ENCODE measurements around the gene MOCS1. TPM values are rescaled to one million over a fixed set of nuclear protein-coding genes. Genes with fewer than 3 reads are reported as not detected.

The MOCS1 gene
- total RNA-seq, 1 donor from 2014 or later: 0.96 TPM

GRCh38 chr6:39910164-39910563 lies 24.1 kb downstream of the MOCS1 start:
- Mint-ChIP-seq H3K27me3 (no peaks in the 10 kb centered on the region), H3K36me3 (ENCODE audit: low read depth) (no peaks in the 10 kb centered on the region), H3K4me3 (no peak overlapping the region), H3K9me3 (no peaks in the 10 kb centered on the region), H3K4me1 (no peaks in the 10 kb centered on the region), H3K27ac (no peak overlapping the region)
- intact Hi-C loops (cut with micrococcal nuclease): no loop called here
- DNase-seq: no peak

- Mint-ChIP-seq H3K9me3 (no peaks in the 10 kb centered on the region), H3K4me1 (no peaks in the 10 kb centered on the region), H3K4me3 (no peak overlapping the region), H3K27me3 (no peaks in the 10 kb centered on the region), H3K27ac (no peak overlapping the region), H3K36me3 (ENCODE audit: low read depth) (no peaks in the 10 kb centered on the region)
- intact Hi-C loops (cut with micrococcal nuclease): no loop called here
- DNase-seq: no peak
These were observed 24.6 kb downstream of the MOCS1 start for GRCh38 chr6:39909701-39910100.

GRCh38 chr6:39908838-39909583 lies 25.3 kb downstream of the MOCS1 start:
- Mint-ChIP-seq H3K9me3 (no peaks in the 10 kb centered on the region), H3K4me3 (no peak overlapping the region), H3K36me3 (ENCODE audit: low read depth) (no peaks in the 10 kb centered on the region), H3K27me3 (no peaks in the 10 kb centered on the region), H3K27ac (no peak overlapping the region), H3K4me1 (no peaks in the 10 kb centered on the region)
- intact Hi-C loops (cut with micrococcal nuclease): no loop called here
- DNase-seq: no peak

DNA sequence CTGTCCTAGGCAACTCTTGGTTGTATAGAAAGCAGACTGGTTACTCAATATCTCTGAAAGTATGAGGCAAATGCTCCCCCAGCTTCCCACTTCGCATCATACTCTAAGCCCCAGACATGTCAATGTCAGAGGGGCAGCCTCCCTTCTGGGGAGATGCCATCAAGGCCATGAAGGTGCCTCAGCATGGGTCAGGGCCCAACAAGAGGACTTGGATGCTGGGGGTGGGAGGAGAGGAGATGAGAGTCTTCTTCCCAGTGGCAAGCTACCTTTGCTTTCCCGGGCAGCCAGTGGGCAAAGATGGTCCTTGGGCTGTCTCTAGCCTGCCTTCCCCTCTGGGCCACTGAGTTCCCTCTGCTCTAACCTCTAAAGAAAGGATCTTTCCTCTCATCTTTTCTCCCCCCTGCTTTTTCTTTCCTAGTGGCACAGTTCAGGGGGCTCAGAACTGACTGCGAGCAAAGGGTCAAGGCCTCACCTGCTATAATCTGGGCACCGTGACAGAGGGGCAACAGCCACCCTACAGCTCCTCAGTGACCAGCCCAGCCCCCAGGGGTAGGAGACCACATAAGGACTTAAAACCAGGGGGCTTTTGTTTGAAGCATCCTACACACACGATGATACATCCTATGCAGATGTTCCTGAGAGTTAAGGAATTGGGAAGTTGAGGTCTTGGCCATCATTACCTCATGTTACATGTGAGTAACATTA lies 26.2 kb downstream of the MOCS1 start:
- Mint-ChIP-seq H3K4me3 (no peak overlapping the region), H3K9me3 (no peaks in the 10 kb centered on the region), H3K27ac (no peak overlapping the region), H3K36me3 (ENCODE audit: low read depth) (no peaks in the 10 kb centered on the region), H3K4me1 (no peaks in the 10 kb centered on the region), H3K27me3 (no peaks in the 10 kb centered on the region)
- DNase-seq: no peak
- intact Hi-C loops (cut with micrococcal nuclease): no loop called here

DNA sequence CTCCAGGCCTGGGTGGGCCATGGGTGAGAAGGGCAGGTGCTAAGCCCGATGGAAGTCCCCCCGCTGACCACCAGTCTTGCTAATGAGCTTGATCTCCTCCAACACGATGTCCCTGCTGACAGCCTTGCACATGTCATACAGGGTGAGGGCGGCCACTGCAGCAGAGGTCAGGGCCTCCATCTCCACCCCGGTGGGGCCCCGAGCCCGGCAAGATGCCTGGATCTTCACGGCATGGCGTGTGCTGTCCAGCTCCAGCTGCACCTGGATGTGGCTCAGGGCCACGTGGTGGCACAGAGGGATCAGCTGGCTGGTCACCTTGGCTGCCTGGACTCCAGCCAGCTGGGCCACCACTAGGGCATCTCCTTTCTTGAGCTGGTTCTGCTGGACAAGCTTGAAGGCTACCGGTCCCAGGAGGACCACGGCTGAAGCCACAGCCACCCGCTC lies 27.9 kb downstream of the MOCS1 start:
- no peaks in the 10 kb centered on the region for H3K4me1 Mint-ChIP-seq
- intact Hi-C loops (cut with micrococcal nuclease): no loop called here
- H3K4me3 Mint-ChIP-seq: no peak overlapping the region
- DNase-seq: no peak
- no peaks in the 10 kb centered on the region for H3K36me3 Mint-ChIP-seq (ENCODE audit: low read depth)
- H3K9me3 Mint-ChIP-seq: no peaks in the 10 kb centered on the region
- no peaks in the 10 kb centered on the region for H3K27me3 Mint-ChIP-seq
- H3K27ac Mint-ChIP-seq: no peak overlapping the region

GRCh38 chr6:39905640-39905975 lies 28.7 kb downstream of the MOCS1 start:
- no peak for DNase-seq
- H3K27ac Mint-ChIP-seq: no peak overlapping the region

GRCh38 chr6:39904946-39905639 lies 29.2 kb downstream of the MOCS1 start:
- Mint-ChIP-seq H3K27me3 (no peaks in the 10 kb centered on the region), H3K9me3 (no peaks in the 10 kb centered on the region), H3K4me3 (no peak overlapping the region), H3K27ac (no peak overlapping the region), H3K4me1 (no peaks in the 10 kb centered on the region), H3K36me3 (ENCODE audit: low read depth) (no peaks in the 10 kb centered on the region)
- intact Hi-C loops (cut with micrococcal nuclease): no loop called here
- DNase-seq: no peak

More at GRCh38 chr6:39905640-39905975, 28.7 kb downstream of the MOCS1 start:
- Mint-ChIP-seq H3K4me3 (no peak overlapping the region), H3K4me1 (no peaks in the 10 kb centered on the region), H3K9me3 (no peaks in the 10 kb centered on the region), H3K27me3 (no peaks in the 10 kb centered on the region), H3K36me3 (ENCODE audit: low read depth) (no peaks in the 10 kb centered on the region)
- intact Hi-C loops (cut with micrococcal nuclease): no loop called here

GRCh38 chr6:39903656-39904055 lies 30.6 kb downstream of the MOCS1 start:
- H3K36me3 Mint-ChIP-seq (ENCODE audit: low read depth): no peaks in the 10 kb centered on the region
- no peak for DNase-seq
- no peaks in the 10 kb centered on the region for H3K9me3 Mint-ChIP-seq
- H3K27ac Mint-ChIP-seq: no peak overlapping the region
- H3K4me1 Mint-ChIP-seq: no peaks in the 10 kb centered on the region
- H3K4me3 Mint-ChIP-seq: no peak overlapping the region
- intact Hi-C loops (cut with micrococcal nuclease): no loop called here
- H3K27me3 Mint-ChIP-seq: no peaks in the 10 kb centered on the region

- no peak overlapping the region for H3K27ac Mint-ChIP-seq
- no peaks in the 10 kb centered on the region for H3K4me1 Mint-ChIP-seq
- no peak for DNase-seq
- H3K4me3 Mint-ChIP-seq: no peak overlapping the region
- no peaks in the 10 kb centered on the region for H3K27me3 Mint-ChIP-seq
- H3K9me3 Mint-ChIP-seq: no peaks in the 10 kb centered on the region
- intact Hi-C loops (cut with micrococcal nuclease): no loop called here
- H3K36me3 Mint-ChIP-seq (ENCODE audit: low read depth): no peaks in the 10 kb centered on the region
These were observed 31.3 kb downstream of the MOCS1 start for GRCh38 chr6:39902786-39903465.

DNA sequence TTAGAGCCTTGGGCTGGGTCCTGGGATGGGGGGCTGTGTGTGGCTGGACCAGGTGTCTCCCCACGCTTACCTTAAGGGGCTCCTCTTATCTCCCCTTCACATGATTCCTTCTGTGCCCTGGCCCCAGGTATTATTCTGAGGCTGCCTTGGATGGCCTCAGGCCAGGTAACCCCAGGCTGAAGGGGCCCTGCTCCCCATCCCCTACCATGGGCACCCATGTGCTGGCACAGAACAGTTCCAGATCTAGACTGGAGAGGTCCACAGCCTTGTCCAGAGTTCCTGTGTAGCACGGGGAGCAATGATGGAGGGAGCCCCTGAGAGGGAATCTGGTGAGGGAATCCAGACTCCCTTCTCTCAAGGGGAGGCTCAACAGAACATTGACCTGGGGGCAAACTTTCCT lies 32.1 kb downstream of the MOCS1 start:
- H3K9me3 Mint-ChIP-seq: no peaks in the 10 kb centered on the region
- no peaks in the 10 kb centered on the region for H3K36me3 Mint-ChIP-seq (ENCODE audit: low read depth)
- no peaks in the 10 kb centered on the region for H3K4me1 Mint-ChIP-seq
- intact Hi-C loops (cut with micrococcal nuclease): no loop called here
- no peak overlapping the region for H3K4me3 Mint-ChIP-seq
- H3K27ac Mint-ChIP-seq: no peak overlapping the region
- no peak for DNase-seq
- no peaks in the 10 kb centered on the region for H3K27me3 Mint-ChIP-seq

DNA sequence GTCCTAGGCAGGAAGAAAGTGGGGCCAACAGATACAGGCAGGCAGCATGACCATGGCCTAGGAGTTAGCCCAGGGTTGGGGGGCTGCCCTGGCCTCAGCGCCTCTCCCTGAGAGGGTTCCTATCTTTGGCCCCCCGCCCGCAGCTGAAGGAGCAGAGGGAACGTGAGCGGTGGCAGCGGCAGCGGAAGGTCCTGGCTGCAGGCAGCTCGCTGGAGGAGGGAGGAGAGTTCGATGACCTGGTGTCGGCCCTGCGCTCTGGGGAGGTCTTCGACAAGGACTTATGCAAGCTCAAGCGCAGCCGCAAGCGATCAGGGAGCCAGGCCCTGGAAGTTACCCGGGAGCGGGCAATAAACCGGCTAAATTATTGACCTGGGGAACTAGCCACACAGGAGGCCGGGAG lies 32.6 kb downstream of the MOCS1 start:
- H3K36me3 Mint-ChIP-seq (ENCODE audit: low read depth): no peaks in the 10 kb centered on the region
- no peak for DNase-seq
- no peak overlapping the region for H3K4me3 Mint-ChIP-seq
- H3K27ac Mint-ChIP-seq: no peak overlapping the region
- no peaks in the 10 kb centered on the region for H3K4me1 Mint-ChIP-seq
- H3K9me3 Mint-ChIP-seq: no peaks in the 10 kb centered on the region
- intact Hi-C loops (cut with micrococcal nuclease): no loop called here
- H3K27me3 Mint-ChIP-seq: no peaks in the 10 kb centered on the region

- Mint-ChIP-seq H3K4me3 (no peak overlapping the region), H3K9me3 (no peaks in the 10 kb centered on the region), H3K36me3 (ENCODE audit: low read depth) (no peaks in the 10 kb centered on the region), H3K27ac (no peak overlapping the region), H3K27me3 (no peaks in the 10 kb centered on the region), H3K4me1 (no peaks in the 10 kb centered on the region)
- no peak for DNase-seq
- intact Hi-C loops (cut with micrococcal nuclease): no loop called here
These were observed 33.1 kb downstream of the MOCS1 start for GRCh38 chr6:39901116-39901655.

DNA sequence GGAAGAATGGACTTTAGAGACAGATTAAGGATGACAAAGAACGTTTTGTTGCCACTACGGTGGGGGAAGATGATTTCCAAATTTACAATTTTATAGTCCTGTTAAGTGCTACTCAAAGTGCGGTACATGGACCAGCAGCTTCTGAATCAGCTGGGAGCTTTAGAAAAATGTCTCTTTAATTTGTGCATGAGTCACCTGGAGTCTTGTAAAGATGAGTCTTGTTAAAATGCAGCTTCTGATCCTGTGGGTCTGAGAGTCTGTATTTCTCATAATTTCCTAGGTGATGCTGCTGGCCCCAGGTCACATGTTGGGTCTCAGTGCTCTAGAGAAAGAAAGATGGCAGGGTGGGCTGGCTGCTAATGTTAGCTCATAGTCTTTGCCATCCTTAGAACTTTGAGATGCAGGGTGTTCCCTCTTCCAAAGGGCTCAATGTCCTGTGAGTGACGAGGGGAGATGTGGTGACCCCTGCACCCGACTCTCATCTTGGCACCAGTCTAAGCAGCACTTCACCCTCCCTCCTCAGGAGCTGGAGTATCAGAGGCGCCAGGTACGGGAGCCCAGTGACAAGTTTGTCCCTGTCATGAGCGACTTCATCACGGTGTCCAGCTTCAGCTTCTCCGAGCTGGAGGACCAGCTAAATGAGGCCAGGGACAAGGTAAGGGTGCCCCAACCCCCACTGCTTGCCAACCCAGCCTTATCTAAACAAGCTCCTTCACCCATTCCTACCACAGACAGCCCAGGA lies 34.5 kb downstream of the MOCS1 start:
- H3K27me3 Mint-ChIP-seq: no peaks in the 10 kb centered on the region
- H3K4me3 Mint-ChIP-seq: no peak overlapping the region
- H3K4me1 Mint-ChIP-seq: no peaks in the 10 kb centered on the region
- no peak overlapping the region for H3K27ac Mint-ChIP-seq
- intact Hi-C loops (cut with micrococcal nuclease): loop anchor here (10.0 kb wide), 1 partner anchor 545 kb away; no protein-coding TSS in a partner anchor
- H3K36me3 Mint-ChIP-seq (ENCODE audit: low read depth): no peaks in the 10 kb centered on the region
- DNase-seq: no peak
- H3K9me3 Mint-ChIP-seq: no peaks in the 10 kb centered on the region
